Activated CD8-positive, alpha-beta T cell treated with anti-CD3 and anti-CD28 coated beads for 36 hours (primary cell): ENCODE results near the gene PRR12. TPM values are rescaled to one million over a fixed set of nuclear protein-coding genes. Genes with fewer than 3 reads are reported as not detected.

Source experiments
- ATAC-seq: fragments of 200-7000 bp; cut with Tn5 transposase; one replicate; pipeline ENCODE4 v1.10.0; 2021; ENCODE audit warnings: mild to moderate bottlenecking, moderate library complexity
- CTCF ChIA-PET: fragments of 350-600 bp; sonication (Branson Sonifier 250); formaldehyde crosslinking; loops from one replicate; lab custom pipeline; 2021; ENCODE audit warnings: antibody characterized with exemption; lab: Charles Lee
- POLR2A ChIA-PET: fragments of 350-600 bp; sonication (Branson Sonifier 250); formaldehyde crosslinking; loops from one replicate; lab custom pipeline; 2021; ENCODE audit warnings: antibody characterized with exemption; lab: Charles Lee
- DNase-seq: peaks from one replicate; pipeline ENCODE4 v3.0.0-alpha.2; 2020
- H3K27ac Mint-ChIP-seq: one replicate; pipeline ENCODE4 v1.8.0; 2021; ENCODE audit warnings: mild to moderate bottlenecking, mixed read lengths
- H3K27me3 Mint-ChIP-seq: one replicate; pipeline ENCODE4 v1.8.0; 2021; ENCODE audit warnings: mixed read lengths
- H3K36me3 Mint-ChIP-seq: one replicate; pipeline ENCODE4 v1.8.0; 2021; ENCODE audit warnings: low read depth, mixed read lengths
- H3K4me1 Mint-ChIP-seq: one replicate; pipeline ENCODE4 v1.8.0; 2021; ENCODE audit warnings: low read depth, mixed read lengths
- H3K4me3 Mint-ChIP-seq: one replicate; pipeline ENCODE4 v1.8.0; 2021; ENCODE audit warnings: mild to moderate bottlenecking, moderate library complexity, mixed read lengths
- H3K9me3 Mint-ChIP-seq: one replicate; pipeline ENCODE4 v1.8.0; 2021; ENCODE audit warnings: mixed read lengths
- CTCF ChIP-seq: fragments of 200-600 bp; IDR thresholded peaks from one replicate; pipeline ENCODE4 v1.8.0; 2022; ENCODE audit warnings: antibody characterized with exemption, mild to moderate bottlenecking
- intact Hi-C: fragments of 100-400 bp; cut with micrococcal nuclease; formaldehyde crosslinking; loops from one replicate; pipeline ENCODE4 v1.10.0; 2022
- total RNA-seq, 2 experiments: library from RNA; stranded (reverse); gene quantifications; one replicate each; pipeline ENCODE4 v1.2.3, GENCODE V29; 2021

Gene PRR12
- total RNA-seq, 2 experiments from 2014 or later = 16.0 to 17.8 TPM

- ATAC-seq (peak; percentile 65), DNase-seq (peak; percentile 99)
- TF ChIP-seq CTCF = no peak
- H3K4me3 Mint-ChIP-seq = peak within 1 kb of the TSS; percentile 92
- no peaks in the 10 kb centered on the region for H3K27me3 Mint-ChIP-seq
- peaks cover 36% of the 10 kb centered on the region for H3K4me1 Mint-ChIP-seq
- intact Hi-C loops = loop anchor here (2.0 to 5.0 kb wide), 3 partner anchors 23 to 49 kb away; partner anchors contain the start of genes BCL2L12, IRF3 and PRMT1
- H3K36me3 Mint-ChIP-seq = peaks cover 10% of the 10 kb centered on the region
- POLR2A ChIA-PET = interaction anchor here (0.6 to 3.3 kb wide), 9 partner anchors 15 to 1516 kb away, joined by 4 to 16 read pairs (median 8); partner anchors contain the start of genes BCL2L12, IRF3, NOSIP and PRMT1
- H3K9me3 Mint-ChIP-seq = no peaks in the 10 kb centered on the region
- H3K27ac Mint-ChIP-seq = peak within 1 kb of the TSS; percentile 99
- CTCF ChIA-PET = interaction anchor here (1.0 to 2.2 kb wide), 4 partner anchors 30 to 75 kb away, joined by 4 to 9 read pairs (median 5); no protein-coding TSS in a partner anchor
These were observed 50.9 kb downstream of the PRR12 start, which contains the start of gene SCAF1 for GRCh38 chr19:49641688-49642491. Gene SCAF1 (plus strand): TSS chr19:49642209. CDS start chr19:49645027, 2,818 bp downstream.

- POLR2A ChIA-PET = interaction anchor here (0.6 to 3.3 kb wide), 6 partner anchors 14 to 1516 kb away, joined by 3 to 16 read pairs (median 4); partner anchors contain the start of genes BCL2L12 and IRF3
- Mint-ChIP-seq H3K4me3 (peak overlapping the region; percentile 92), H3K27ac (peak overlapping the region; percentile 99), H3K36me3 (peaks cover 12% of the 10 kb centered on the region), H3K9me3 (no peaks in the 10 kb centered on the region), H3K27me3 (no peaks in the 10 kb centered on the region), H3K4me1 (peaks cover 36% of the 10 kb centered on the region)
- intact Hi-C loops = loop anchor here (5.0 kb wide), 1 partner anchor 35 kb away; the partner anchor contains the start of gene PRMT1
- CTCF ChIA-PET = interaction anchor here (1.0 to 1.5 kb wide), 5 partner anchors 29 to 96 kb away, joined by 3 to 5 read pairs (median 4); no protein-coding TSS in a partner anchor
- no peak for TF ChIP-seq CTCF
- DNase-seq = no peak
- no peak for ATAC-seq
These were observed 51.6 kb downstream of the PRR12 start for GRCh38 chr19:49642492-49643035.

GRCh38 chr19:49643466-49643865 is 52.5 kb downstream of the PRR12 start:
- peaks cover 12% of the 10 kb centered on the region for H3K36me3 Mint-ChIP-seq
- ChIA-PET POLR2A (interaction anchor here (0.8 to 3.3 kb wide), 5 partner anchors 13 to 165 kb away, joined by 3 to 16 read pairs (median 5); partner anchors contain the start of genes BCL2L12 and IRF3), CTCF (interaction anchor here (0.9 to 2.3 kb wide), 5 partner anchors 28 to 97 kb away, joined by 3 to 6 read pairs (median 3); partner anchors contain the start of gene PRMT1)
- intact Hi-C loops = loop anchor here (5.0 kb wide), 1 partner anchor 34 kb away; the partner anchor contains the start of gene PRMT1
- ATAC-seq (no peak), DNase-seq (peak; percentile 34)
- H3K9me3 Mint-ChIP-seq = no peaks in the 10 kb centered on the region
- peak overlapping the region; percentile 22 for H3K27ac Mint-ChIP-seq
- TF ChIP-seq CTCF = no peak
- H3K27me3 Mint-ChIP-seq = no peaks in the 10 kb centered on the region
- peaks cover 30% of the 10 kb centered on the region for H3K4me1 Mint-ChIP-seq
- peak overlapping the region; percentile 92 for H3K4me3 Mint-ChIP-seq

- H3K36me3 Mint-ChIP-seq = peaks cover 16% of the 10 kb centered on the region
- peaks cover 19% of the 10 kb centered on the region for H3K4me1 Mint-ChIP-seq
- no peak overlapping the region for H3K27ac Mint-ChIP-seq
- no peak for TF ChIP-seq CTCF
- ChIA-PET CTCF (interaction anchor here (2.3 kb wide), 1 partner anchor 31 kb away, joined by 6 read pairs; the partner anchor contains the start of gene PRMT1), POLR2A (interaction anchor here (1.0 kb wide), 2 partner anchors 11 to 31 kb away, joined by 3 read pairs; no protein-coding TSS in a partner anchor)
- H3K9me3 Mint-ChIP-seq = no peaks in the 10 kb centered on the region
- H3K4me3 Mint-ChIP-seq = no peak overlapping the region
- H3K27me3 Mint-ChIP-seq = no peaks in the 10 kb centered on the region
- intact Hi-C loops = no loop called here
- ATAC-seq (no peak), DNase-seq (no peak)
These were observed 54.6 kb downstream of the PRR12 start for GRCh38 chr19:49645592-49645991.
